ENCODE measurements around the gene BICRA. TPM values are rescaled to one million over a fixed set of nuclear protein-coding genes. Genes with fewer than 3 reads are reported as not detected.

Gene BICRA
- total RNA-seq, 1 experiment from 2014 or later, result 13.1 TPM

GRCh38 chr19:47735131-47735530 lies 126.2 kb downstream of the BICRA start:
- DNase-seq (ENCODE audit: unreplicated experiment), result no peak
- no peaks in the 10 kb centered on the region for H3K27me3 Mint-ChIP-seq (ENCODE audit: insufficient read depth, unreplicated experiment)
- no TSS peak for BruUV-seq (replicated peaks)
- H3K4me1 Mint-ChIP-seq (ENCODE audit: insufficient read depth, unreplicated experiment), result peaks cover 7% of the 10 kb centered on the region
- ChIA-PET POLR2A (interaction anchor here (1.8 to 2.8 kb wide), 3 partner anchors 9 to 22 kb away, joined by 6 to 16 read pairs (median 6); partner anchors contain the start of gene EHD2), CTCF (interaction anchor here (0.6 to 2.0 kb wide), 5 partner anchors 9 to 450 kb away, joined by 3 to 7 read pairs (median 4); partner anchors contain the start of gene EHD2)
- H3K9me3 Mint-ChIP-seq (ENCODE audit: unreplicated experiment), result no peaks in the 10 kb centered on the region
- H3K4me3 Mint-ChIP-seq (ENCODE audit: unreplicated experiment), result no peak overlapping the region
- TF ChIP-seq CTCF (IDR thresholded peaks at IDR 0.05; ENCODE audit: unreplicated experiment), result no peak
- intact Hi-C loops (cut with micrococcal nuclease), result no loop called here
- no peak overlapping the region for H3K27ac Mint-ChIP-seq (ENCODE audit: low read depth, unreplicated experiment)
- H3K36me3 Mint-ChIP-seq (ENCODE audit: insufficient read depth, unreplicated experiment), result peaks cover 93% of the 10 kb centered on the region

- H3K4me3 Mint-ChIP-seq (ENCODE audit: unreplicated experiment), result no peak overlapping the region
- no peaks in the 10 kb centered on the region for H3K27me3 Mint-ChIP-seq (ENCODE audit: insufficient read depth, unreplicated experiment)
- no peaks in the 10 kb centered on the region for H3K9me3 Mint-ChIP-seq (ENCODE audit: unreplicated experiment)
- BruUV-seq (replicated peaks), result no TSS peak
- ChIA-PET POLR2A (interaction anchor here (1.9 to 9.5 kb wide), 3 partner anchors 14 to 27 kb away, joined by 12 to 207 read pairs (median 13); partner anchors contain the start of gene EHD2), CTCF (interaction anchor here (0.6 to 2.8 kb wide), 3 partner anchors 19 to 28 kb away, joined by 3 to 7 read pairs (median 3); partner anchors contain the start of gene EHD2)
- no peaks in the 10 kb centered on the region for H3K4me1 Mint-ChIP-seq (ENCODE audit: insufficient read depth, unreplicated experiment)
- H3K36me3 Mint-ChIP-seq (ENCODE audit: insufficient read depth, unreplicated experiment), result peaks cover 89% of the 10 kb centered on the region
- intact Hi-C loops (cut with micrococcal nuclease), result no loop called here
- no peak overlapping the region for H3K27ac Mint-ChIP-seq (ENCODE audit: low read depth, unreplicated experiment)
- no peak for TF ChIP-seq CTCF (IDR thresholded peaks at IDR 0.05; ENCODE audit: unreplicated experiment)
- no peak for DNase-seq (ENCODE audit: unreplicated experiment)
These were observed 132.1 kb downstream of the BICRA start for GRCh38 chr19:47740866-47741519.

GRCh38 chr19:47741544-47742140 lies 132.7 kb downstream of the BICRA start:
- no peak overlapping the region for H3K4me3 Mint-ChIP-seq (ENCODE audit: unreplicated experiment)
- TF ChIP-seq CTCF (IDR thresholded peaks at IDR 0.05; ENCODE audit: unreplicated experiment), result no peak
- H3K4me1 Mint-ChIP-seq (ENCODE audit: insufficient read depth, unreplicated experiment), result no peaks in the 10 kb centered on the region
- BruUV-seq (replicated peaks), result no TSS peak
- H3K36me3 Mint-ChIP-seq (ENCODE audit: insufficient read depth, unreplicated experiment), result peaks cover 87% of the 10 kb centered on the region
- intact Hi-C loops (cut with micrococcal nuclease), result loop anchor here (2.0 kb wide), 1 partner anchor 13 kb away; no protein-coding TSS in a partner anchor
- H3K27ac Mint-ChIP-seq (ENCODE audit: low read depth, unreplicated experiment), result peak overlapping the region; percentile 91
- ChIA-PET CTCF (interaction anchor here (0.6 to 7.1 kb wide), 3 partner anchors 19 to 29 kb away, joined by 3 to 78 read pairs (median 7); partner anchors contain the start of gene EHD2), POLR2A (interaction anchor here (1.9 to 9.5 kb wide), 4 partner anchors 15 to 28 kb away, joined by 12 to 259 read pairs (median 110); partner anchors contain the start of gene EHD2)
- no peak for DNase-seq (ENCODE audit: unreplicated experiment)
- H3K27me3 Mint-ChIP-seq (ENCODE audit: insufficient read depth, unreplicated experiment), result no peaks in the 10 kb centered on the region
- no peaks in the 10 kb centered on the region for H3K9me3 Mint-ChIP-seq (ENCODE audit: unreplicated experiment)

- Mint-ChIP-seq H3K36me3 (ENCODE audit: insufficient read depth, unreplicated experiment) (peaks cover 83% of the 10 kb centered on the region), H3K4me3 (ENCODE audit: unreplicated experiment) (peak overlapping the region; percentile 89), H3K4me1 (ENCODE audit: insufficient read depth, unreplicated experiment) (no peaks in the 10 kb centered on the region), H3K27me3 (ENCODE audit: insufficient read depth, unreplicated experiment) (no peaks in the 10 kb centered on the region), H3K9me3 (ENCODE audit: unreplicated experiment) (no peaks in the 10 kb centered on the region), H3K27ac (ENCODE audit: low read depth, unreplicated experiment) (peak overlapping the region; percentile 91)
- CTCF ChIA-PET, result interaction anchor here (0.9 to 7.1 kb wide), 4 partner anchors 19 to 36 kb away, joined by 4 to 78 read pairs (median 6); partner anchors contain the start of gene EHD2
- no peak for DNase-seq (ENCODE audit: unreplicated experiment)
- no TSS peak for BruUV-seq (replicated peaks)
- POLR2A ChIA-PET, result interaction anchor here (0.7 to 9.5 kb wide), 7 partner anchors 8 to 409 kb away, joined by 3 to 259 read pairs (median 5); partner anchors contain the start of genes EHD2 and NAPA
- no peak for TF ChIP-seq CTCF (IDR thresholded peaks at IDR 0.05; ENCODE audit: unreplicated experiment)
- intact Hi-C loops (cut with micrococcal nuclease), result loop anchor here (1.0 to 2.0 kb wide), 3 partner anchors 14 to 29 kb away; partner anchors contain the start of gene EHD2
These were observed 133.7 kb downstream of the BICRA start for GRCh38 chr19:47742634-47743033.

Measured in MCF 10A (cell line).